Activated naive CD8-positive, alpha-beta T cell treated with anti-CD3 and anti-CD28 coated beads, Interleukin-2, amount 10 ng/mL, durations not matched to agents 7 days and 5 days (primary cell): ENCODE results near the gene ENO2. TPM values are rescaled to one million over a fixed set of nuclear protein-coding genes. Genes with fewer than 3 reads are reported as not detected.

Experiments
- ATAC-seq: fragments of 150-1000 bp; cut with Tn5 transposase; one replicate; pipeline ENCODE4 v1.10.0; 2021; ENCODE audit warnings: low read depth, moderate library complexity
- POLR2A ChIA-PET: fragments of 350-600 bp; sonication (Branson Sonifier 250); formaldehyde crosslinking; loops from one replicate; lab custom pipeline; 2021; ENCODE audit warnings: antibody characterized with exemption; lab: Charles Lee
- DNase-seq: peaks from one replicate; pipeline ENCODE4 v3.0.0; 2021
- H3K27ac Mint-ChIP-seq: one replicate; pipeline ENCODE4 v1.8.0; 2022; ENCODE audit warnings: mild to moderate bottlenecking, mixed read lengths
- H3K27me3 Mint-ChIP-seq: one replicate; pipeline ENCODE4 v1.8.0; 2022; ENCODE audit warnings: mild to moderate bottlenecking, moderate library complexity, mixed read lengths
- H3K36me3 Mint-ChIP-seq: one replicate; pipeline ENCODE4 v1.8.0; 2021; ENCODE audit warnings: mild to moderate bottlenecking, mixed read lengths
- H3K4me1 Mint-ChIP-seq: one replicate; pipeline ENCODE4 v1.8.0; 2021; ENCODE audit warnings: mixed read lengths
- H3K4me3 Mint-ChIP-seq: one replicate; pipeline ENCODE4 v1.8.0; 2022; ENCODE audit warnings: mild to moderate bottlenecking, moderate library complexity, mixed read lengths
- H3K9me3 Mint-ChIP-seq: one replicate; pipeline ENCODE4 v1.8.0; 2021; ENCODE audit warnings: mixed read lengths
- microRNA-seq: library from miRNA; unstranded; fragments of <30 nt; microRNA quantifications from one replicate; pipeline ENCODE4 v1.2.0, GENCODE V29; 2022
- total RNA-seq, 2 experiments: library from RNA; stranded (reverse); gene quantifications; one replicate each; pipeline ENCODE4 v1.2.3, GENCODE V29; 2021

Gene ENO2
- total RNA-seq, 2 experiments from 2014 or later, result 231 to 242 TPM

GRCh38 chr12:6965714-6966113 is 51.3 kb downstream of the ENO2 start:
- POLR2A ChIA-PET, result interaction anchor here (2.3 to 13.5 kb wide), 2 partner anchors 22 to 142 kb away, joined by 7 to 1055 read pairs; partner anchors contain the start of genes C12orf57, PTPN6 and RNU7-1
- ATAC-seq (no peak), DNase-seq (no peak)
- Mint-ChIP-seq H3K36me3 (peaks cover 18% of the 10 kb centered on the region), H3K9me3 (no peaks in the 10 kb centered on the region), H3K27me3 (no peaks in the 10 kb centered on the region), H3K4me3 (no peak overlapping the region), H3K27ac (no peak overlapping the region), H3K4me1 (peaks cover 41% of the 10 kb centered on the region)

- POLR2A ChIA-PET, result interaction anchor here (2.3 to 13.5 kb wide), 2 partner anchors 22 to 142 kb away, joined by 7 to 1055 read pairs; partner anchors contain the start of genes C12orf57, PTPN6 and RNU7-1
- peak overlapping the region; percentile 22 for H3K27ac Mint-ChIP-seq
- no peaks in the 10 kb centered on the region for H3K9me3 Mint-ChIP-seq
- peaks cover 18% of the 10 kb centered on the region for H3K36me3 Mint-ChIP-seq
- H3K4me1 Mint-ChIP-seq, result peaks cover 35% of the 10 kb centered on the region
- ATAC-seq, result no peak
- DNase-seq, result no peak
- H3K27me3 Mint-ChIP-seq, result no peaks in the 10 kb centered on the region
- no peak overlapping the region for H3K4me3 Mint-ChIP-seq
Observed at GRCh38 chr12:6966351-6966750, 52.0 kb downstream of the ENO2 start.

GRCh38 chr12:6967651-6968100 is 53.3 kb downstream of the ENO2 start:
- H3K4me1 Mint-ChIP-seq, result peaks cover 39% of the 10 kb centered on the region
- DNase-seq, result no peak
- H3K27ac Mint-ChIP-seq, result no peak overlapping the region
- no peaks in the 10 kb centered on the region for H3K9me3 Mint-ChIP-seq
- peaks cover 18% of the 10 kb centered on the region for H3K36me3 Mint-ChIP-seq
- no peak for ATAC-seq
- H3K4me3 Mint-ChIP-seq, result no peak overlapping the region
- POLR2A ChIA-PET, result interaction anchor here (1.2 to 3.5 kb wide), 4 partner anchors 8 to 95 kb away, joined by 3 to 101 read pairs (median 8); partner anchors contain the start of genes C12orf57, RNU7-1 and SPSB2
- no peaks in the 10 kb centered on the region for H3K27me3 Mint-ChIP-seq

GRCh38 chr12:6968426-6968825 is 54.0 kb downstream of the ENO2 start:
- peaks cover 18% of the 10 kb centered on the region for H3K36me3 Mint-ChIP-seq
- DNase-seq (no peak), ATAC-seq (no peak)
- POLR2A ChIA-PET, result interaction anchor here (1.2 to 3.5 kb wide), 6 partner anchors 9 to 139 kb away, joined by 3 to 101 read pairs (median 8); partner anchors contain the start of genes C12orf57, RNU7-1 and SPSB2
- peak overlapping the region; percentile 100 for H3K4me3 Mint-ChIP-seq
- no peaks in the 10 kb centered on the region for H3K27me3 Mint-ChIP-seq
- no peaks in the 10 kb centered on the region for H3K9me3 Mint-ChIP-seq
- H3K27ac Mint-ChIP-seq, result peak overlapping the region; percentile 100
- H3K4me1 Mint-ChIP-seq, result peaks cover 40% of the 10 kb centered on the region

GRCh38 chr12:6970096-6970527 is 55.7 kb downstream of the ENO2 start:
- Mint-ChIP-seq H3K27me3 (no peaks in the 10 kb centered on the region), H3K36me3 (peaks cover 21% of the 10 kb centered on the region), H3K4me3 (peak overlapping the region; percentile 100), H3K4me1 (peaks cover 41% of the 10 kb centered on the region), H3K27ac (peak overlapping the region; percentile 100), H3K9me3 (no peaks in the 10 kb centered on the region)
- no peak for DNase-seq
- ATAC-seq, result peak; percentile 5
- POLR2A ChIA-PET, result interaction anchor here (1.5 to 3.5 kb wide), 6 partner anchors 11 to 138 kb away, joined by 4 to 101 read pairs (median 11); partner anchors contain the start of genes C12orf57, PTPN6 and RNU7-1

Small RNA genes within 50 kb of the gene (microRNA-seq; reads per million reads assigned to microRNA genes)
- 100 reads per million, percentile 56 among the genes with 10 or more reads in this experiment for gene MIR141
- gene MIR200C, result 513 reads per million, percentile 75 among the genes with 10 or more reads in this experiment

Other genes starting within 250 kb of the ENO2 start
- gene ZNF384, start 225.2 kb upstream of the ENO2 start, total RNA-seq, result 10 to 100 TPM; 79.5 to 88.2 TPM
- gene PIANP, start 213.8 kb upstream of the ENO2 start, total RNA-seq, result 1 to 10 TPM in 1 of 2 experiments, under 1 TPM in 1; 0.75 to 1.1 TPM
- 10 to 100 TPM; 29.8 to 35.6 TPM for gene COPS7A, start 190.5 kb upstream of the ENO2 start, total RNA-seq
- gene MLF2, start 161.4 kb upstream of the ENO2 start, total RNA-seq, result 100 to 1,000 TPM; 108 to 118 TPM
- gene PTMS, start 148.2 kb upstream of the ENO2 start, total RNA-seq, result 10 to 100 TPM; 36.2 to 43.5 TPM
- 10 to 100 TPM; 46.6 to 52.1 TPM for gene LAG3, start 142.1 kb upstream of the ENO2 start, total RNA-seq
- gene CD4, start 125.1 kb upstream of the ENO2 start, total RNA-seq, result 1 to 10 TPM; 2.6 to 3.0 TPM
- under 1 TPM; 0.30 to 0.51 TPM for gene GPR162, start 92.8 kb upstream of the ENO2 start, total RNA-seq
- gene P3H3, start 86.2 kb upstream of the ENO2 start, total RNA-seq, result 1 to 10 TPM; 6.3 to 7.0 TPM
- 1 to 10 TPM; 2.6 to 3.1 TPM for gene GNB3, start 73.7 kb upstream of the ENO2 start, total RNA-seq
- gene CDCA3, start 63.3 kb upstream of the ENO2 start, total RNA-seq, result 10 to 100 TPM; 76.7 to 85.2 TPM
- gene USP5, start 62.4 kb upstream of the ENO2 start, total RNA-seq, result 10 to 100 TPM; 84.8 to 95.4 TPM
- 1,000 to 10,000 TPM; 1,129 to 1,200 TPM for gene TPI1, start 47.0 kb upstream of the ENO2 start, total RNA-seq
- gene SPSB2, start 41.3 kb upstream of the ENO2 start, total RNA-seq, result 10 to 100 TPM; 16.4 to 17.0 TPM
- 1 to 10 TPM; 8.1 to 8.3 TPM for gene LRRC23, start 9.8 kb upstream of the ENO2 start, total RNA-seq
- gene ATN1, start 13.4 kb downstream of the ENO2 start, total RNA-seq, result 10 to 100 TPM; 31.0 to 31.3 TPM
- not detected for gene RNU7-1, start 29.2 kb downstream of the ENO2 start, total RNA-seq
- 100 to 1,000 TPM; 210 to 217 TPM for gene C12orf57, start 29.4 kb downstream of the ENO2 start, total RNA-seq
- 100 to 1,000 TPM; 349 to 370 TPM for gene PTPN6, start 36.8 kb downstream of the ENO2 start, total RNA-seq
- 100 to 1,000 TPM; 175 to 189 TPM for gene PHB2, start 56.1 kb downstream of the ENO2 start, total RNA-seq
- 10 to 100 TPM; 50.0 to 55.7 TPM for gene EMG1, start 56.3 kb downstream of the ENO2 start, total RNA-seq
- 10 to 100 TPM; 30.3 to 33.9 TPM for gene LPCAT3, start 103.9 kb downstream of the ENO2 start, total RNA-seq
- gene C1S, start 146.1 kb downstream of the ENO2 start, total RNA-seq, result 1 to 10 TPM; 1.3 TPM
- gene C1R, start 177.9 kb downstream of the ENO2 start, total RNA-seq, result 1 to 10 TPM; 4.6 to 6.4 TPM
- gene C1RL, start 194.6 kb downstream of the ENO2 start, total RNA-seq, result 10 to 100 TPM; 29.8 to 36.0 TPM
- gene RBP5, start 214.3 kb downstream of the ENO2 start, total RNA-seq, result 1 to 10 TPM in 1 of 2 experiments, under 1 TPM in 1; 0.58 to 1.3 TPM
- 100 to 1,000 TPM in 1 of 2 experiments, 10 to 100 TPM in 1; 99.3 to 104 TPM for gene CLSTN3, start 215.8 kb downstream of the ENO2 start, total RNA-seq